AG08395 (cell line): ENCODE measurements around the gene ATXN7L2.

Experiments
- DNase-seq: peaks from one replicate; pipeline ENCODE4 v3.0.0; 2012; ENCODE audit warnings: mixed read lengths, low spot score

Gene ATXN7L2

DNA sequence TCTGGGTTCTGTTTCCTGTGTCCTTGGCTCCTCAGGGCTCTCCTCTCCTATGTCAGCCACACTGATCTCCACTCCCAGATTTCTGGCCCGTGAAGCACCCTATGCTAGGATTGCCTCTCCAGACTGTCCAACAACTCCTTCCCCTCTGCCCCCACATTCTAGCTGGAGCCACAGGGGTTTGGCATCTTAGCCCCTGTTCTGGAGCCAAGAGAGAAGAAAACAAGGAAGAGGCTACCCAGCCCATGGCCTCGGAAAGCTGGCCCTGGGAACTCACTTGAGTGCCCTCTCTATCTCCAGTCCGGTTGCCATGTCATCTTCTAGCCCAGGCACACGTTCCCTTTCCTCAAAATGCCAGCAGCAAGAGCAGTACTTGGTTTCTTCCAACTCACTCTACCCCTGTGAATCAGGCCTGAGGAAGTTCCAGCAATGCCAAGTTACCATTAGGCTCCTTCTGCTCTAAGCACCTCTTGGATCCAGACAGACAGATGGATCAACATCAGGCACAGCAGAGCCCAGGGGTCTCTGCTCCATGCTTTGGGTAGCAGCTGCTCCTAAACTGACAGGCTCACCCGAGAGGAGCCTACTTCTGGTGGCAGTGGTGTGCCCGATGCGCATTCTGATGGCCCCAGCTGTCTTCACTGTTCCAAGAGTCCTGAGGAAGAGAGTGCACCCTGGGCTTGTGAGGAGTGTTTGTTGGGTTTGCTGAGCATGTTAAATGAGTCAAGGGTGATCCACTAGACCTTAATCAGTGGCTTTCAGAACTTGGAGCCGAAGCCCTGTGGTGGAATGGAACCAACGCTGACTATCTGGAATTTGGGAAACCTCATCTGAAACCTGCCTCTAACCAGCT lies 44.4 kb downstream of the ATXN7L2 start:
- no peak for DNase-seq

DNA sequence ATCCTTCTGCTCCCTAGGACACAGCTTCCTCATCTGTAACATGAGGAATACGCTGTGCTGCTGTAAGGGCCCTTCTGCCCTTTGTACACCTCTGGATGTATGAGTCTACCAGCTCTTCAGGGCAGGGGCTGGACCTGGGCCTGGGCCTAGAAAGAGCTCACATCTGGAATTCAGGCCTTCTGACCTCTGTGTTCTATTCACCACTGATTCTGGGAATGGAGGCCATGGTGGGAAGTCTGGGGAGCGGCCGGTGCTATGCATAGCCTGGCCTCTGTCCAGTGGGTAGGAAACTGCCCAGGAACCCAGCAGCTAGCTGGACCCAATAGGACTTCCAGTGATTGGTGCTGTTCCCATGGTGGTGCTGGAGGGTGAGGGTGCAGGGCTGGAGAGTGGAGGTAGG lies 45.0 kb downstream of the ATXN7L2 start:
- DNase-seq, result no peak

DNA sequence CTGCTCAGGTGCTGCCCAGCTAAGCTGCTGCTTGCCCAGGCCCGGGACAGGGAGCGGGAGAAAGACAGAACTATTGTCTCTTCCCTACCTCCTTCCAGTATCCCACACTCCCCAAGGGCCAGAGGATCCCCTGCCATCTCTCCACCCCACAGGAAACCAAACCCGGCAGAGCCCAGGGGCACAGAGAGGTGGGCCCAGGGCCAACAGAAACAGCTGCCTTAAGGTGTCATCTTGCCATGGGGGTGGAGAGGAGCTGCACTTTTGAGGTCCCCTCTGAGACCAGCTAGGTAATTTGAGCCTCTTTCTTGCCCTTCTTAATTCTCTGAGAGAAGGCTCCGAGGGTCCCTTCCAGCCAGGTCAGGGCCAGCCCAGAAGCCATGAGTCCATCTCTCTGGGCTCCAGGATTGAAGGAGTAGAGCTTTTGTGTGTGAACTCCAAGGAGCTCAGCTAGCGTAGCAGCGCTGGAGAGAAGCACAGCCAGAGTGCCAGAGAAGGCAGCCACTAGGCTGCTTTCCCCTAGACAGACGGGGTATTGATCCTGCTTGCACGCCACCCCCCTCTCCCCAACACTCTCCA lies 46.3 kb downstream of the ATXN7L2 start:
- DNase-seq, result no peak

DNA sequence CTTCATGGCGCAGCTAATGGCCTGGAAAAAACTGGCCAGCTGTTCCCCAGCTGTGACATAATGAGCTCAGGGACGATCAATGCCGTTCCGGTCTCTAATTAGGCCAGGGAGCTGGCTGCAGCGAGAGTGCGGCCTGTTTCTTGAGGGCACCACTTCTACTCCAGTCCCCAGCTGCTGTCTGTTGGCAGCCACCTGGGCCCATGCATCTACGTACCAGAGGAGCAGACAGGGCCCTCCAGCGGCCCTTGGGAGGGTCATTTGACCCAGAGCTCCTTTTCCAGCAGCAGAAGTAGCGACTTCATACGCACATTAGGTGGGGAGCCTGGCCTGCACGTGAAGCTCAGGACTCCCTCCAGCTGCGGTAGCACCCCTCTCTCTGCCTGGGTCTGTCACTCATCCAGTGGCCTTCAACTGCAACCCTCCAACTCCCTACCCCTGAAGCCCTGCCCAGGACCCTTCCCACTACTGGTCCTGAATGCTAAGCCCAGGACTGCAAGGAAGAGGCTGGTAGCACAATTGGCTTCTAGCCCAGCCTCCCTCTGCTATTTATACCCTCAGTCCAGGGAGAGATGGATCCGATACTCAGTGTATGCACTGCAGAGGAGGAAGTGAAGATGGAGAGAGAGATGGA lies 46.9 kb downstream of the ATXN7L2 start:
- no peak for DNase-seq

- DNase-seq, result no peak
Measured at GRCh38 chr1:109531380-109531779, 47.7 kb downstream of the ATXN7L2 start.

DNA sequence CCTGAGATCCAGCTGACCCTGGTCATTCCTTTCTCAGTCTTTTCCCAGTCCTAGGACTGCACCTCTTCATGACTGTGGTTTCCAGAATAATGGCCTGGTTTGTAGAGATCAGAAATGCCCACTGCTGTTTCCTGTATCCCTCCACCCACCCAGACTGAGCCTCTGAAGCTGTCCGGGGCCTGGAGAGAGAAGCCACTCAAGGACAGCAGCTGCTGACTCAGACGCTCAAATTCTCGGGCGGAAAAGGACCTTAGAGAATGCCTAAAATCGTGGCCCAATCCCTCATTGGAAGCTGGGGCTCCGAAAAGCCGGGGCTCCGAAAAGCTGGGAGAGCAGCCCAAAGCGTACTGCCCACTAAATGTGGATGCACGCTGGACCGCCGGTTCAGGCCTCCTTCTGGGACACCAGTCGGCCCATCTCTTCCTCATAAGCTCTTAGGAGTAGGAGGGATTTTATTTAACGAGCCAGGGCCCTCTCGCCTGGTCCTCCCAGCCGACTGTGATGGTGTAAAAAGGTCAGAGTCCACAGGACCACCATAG lies 48.2 kb downstream of the ATXN7L2 start:
- no peak for DNase-seq

GRCh38 chr1:109532365-109533136 lies 48.8 kb downstream of the ATXN7L2 start:
- DNase-seq, result peak; percentile 88

GRCh38 chr1:109534307-109534858 lies 50.7 kb downstream of the ATXN7L2 start:
- no peak for DNase-seq

DNA sequence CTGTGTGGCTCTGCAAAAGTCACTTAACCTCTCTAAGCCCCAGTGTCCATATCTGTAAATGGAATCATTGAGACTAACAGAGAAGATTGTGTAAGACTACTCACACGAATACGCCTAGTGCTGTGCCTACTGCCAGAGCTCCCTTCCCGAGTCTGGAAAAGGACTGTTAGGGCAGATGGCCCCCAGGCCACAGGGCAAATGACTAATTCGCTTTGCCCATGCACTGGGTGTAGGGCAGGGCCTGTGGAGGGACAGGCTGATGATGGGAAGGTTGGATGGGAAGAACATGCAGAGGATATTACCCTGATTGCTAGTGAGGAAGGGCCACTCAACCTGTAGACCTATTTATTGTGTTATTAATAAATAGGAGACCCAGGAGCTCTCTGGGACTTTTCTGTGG lies 51.8 kb downstream of the ATXN7L2 start:
- DNase-seq, result no peak

DNA sequence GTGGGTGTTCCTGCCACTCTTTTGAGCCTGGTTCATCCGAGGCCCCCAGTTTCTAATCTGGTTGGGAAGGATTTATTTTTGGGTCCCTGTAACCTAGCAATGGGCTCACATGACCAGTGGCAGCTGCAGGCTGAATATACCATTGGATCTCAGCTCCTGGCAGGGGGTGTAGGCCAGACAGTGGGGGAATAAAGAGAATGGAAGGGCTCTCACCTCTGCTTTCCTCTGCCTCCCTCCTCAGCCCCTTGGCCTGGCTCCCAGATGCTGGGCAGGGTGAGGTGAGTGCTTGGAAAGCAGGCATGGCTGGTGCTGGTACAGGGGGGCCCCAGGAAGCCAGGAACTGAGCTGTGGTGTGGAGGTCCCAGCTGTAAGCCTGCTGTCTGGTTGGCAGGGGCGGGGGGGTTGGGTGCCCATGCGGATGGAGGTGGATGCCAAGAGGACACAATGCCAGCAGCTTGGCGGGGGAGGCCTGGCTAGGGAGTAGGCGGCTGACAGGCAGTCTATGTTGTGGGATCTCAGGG lies 52.3 kb downstream of the ATXN7L2 start:
- DNase-seq, result no peak

DNA sequence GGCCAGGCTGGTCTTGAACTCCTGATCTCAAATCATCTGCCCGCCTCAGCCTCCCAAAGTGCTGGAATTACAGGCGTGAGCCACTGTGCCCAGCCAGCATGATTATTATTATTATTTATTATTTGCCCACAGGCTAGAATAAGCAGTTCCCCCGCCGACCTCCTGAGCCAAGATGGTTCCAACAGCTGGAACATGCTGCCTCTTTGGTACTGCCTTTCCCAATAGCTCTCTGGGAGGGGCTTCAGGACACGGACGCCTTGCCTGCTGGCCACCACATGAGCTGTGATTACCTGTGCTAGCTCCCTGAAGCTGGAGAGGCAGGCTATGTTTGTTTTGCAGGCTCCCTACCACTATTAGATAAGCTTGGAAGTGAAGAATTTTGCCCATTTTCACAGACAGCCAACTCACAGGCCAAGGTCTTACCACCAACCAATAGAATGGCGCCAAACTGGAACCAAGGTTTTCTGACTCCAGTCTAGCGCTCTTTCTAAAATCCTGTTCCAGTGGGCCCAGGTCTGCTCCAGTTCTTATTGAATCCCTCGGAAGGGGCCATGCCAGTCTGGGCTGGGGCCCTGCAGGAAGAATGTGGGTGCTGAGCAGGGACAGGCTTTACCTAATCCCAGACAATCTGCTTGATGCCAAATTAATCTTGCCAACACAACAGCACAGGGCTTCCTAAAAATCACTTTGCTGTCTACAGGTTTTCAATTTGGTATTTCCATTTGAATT lies 53.9 kb downstream of the ATXN7L2 start:
- DNase-seq, result no peak

GRCh38 chr1:109538827-109539555 lies 55.3 kb downstream of the ATXN7L2 start:
- no peak for DNase-seq

- no peak for DNase-seq
Measured at GRCh38 chr1:109539676-109540075, 56.0 kb downstream of the ATXN7L2 start, which contains the start of gene GPR61. Gene GPR61, plus strand, starts transcription at chr1:109539872. Its CDS starts 3,151 bp downstream, at chr1:109543023.

- no peak for DNase-seq
Measured at GRCh38 chr1:109541102-109541501, 57.4 kb downstream of the ATXN7L2 start.
